ENCODE results near the gene CCDC192. TPM values are rescaled to one million over a fixed set of nuclear protein-coding genes. Genes with fewer than 3 reads are reported as not detected.
"Not testable (repeated sequence)": the region's sequence is repeated elsewhere in the genome, so short reads cannot be mapped to it uniquely, and the experiment has no call there.

Gene CCDC192
- total RNA-seq, 1 experiment from 2014 or later, result not detected

DNA sequence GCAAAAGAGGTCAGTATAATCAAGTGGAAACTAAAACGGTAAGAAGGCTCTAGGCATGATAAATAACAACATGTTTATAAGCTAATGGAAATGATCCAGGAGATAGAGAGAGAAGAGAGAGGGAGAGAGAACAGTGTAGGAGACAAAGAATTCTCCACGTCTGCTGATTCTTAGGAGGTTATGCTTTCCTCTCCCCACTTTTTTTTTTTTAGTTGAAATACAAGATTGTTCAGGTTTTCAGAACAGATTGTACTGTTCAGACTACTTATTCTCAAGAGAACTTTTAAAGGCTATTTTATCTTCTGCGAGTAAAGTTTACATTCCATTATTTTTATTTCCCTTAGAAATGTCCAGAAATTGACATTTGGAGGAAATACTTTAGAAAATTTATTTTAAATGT, 4.0 kb downstream of the CCDC192 start:
- no peak for DNase-seq (ENCODE audit: unreplicated experiment)
- Mint-ChIP-seq H3K27me3 (ENCODE audit: insufficient read depth, unreplicated experiment) (peaks cover 14% of the 10 kb centered on the region), H3K36me3 (ENCODE audit: insufficient read depth, unreplicated experiment) (no peaks in the 10 kb centered on the region), H3K4me1 (ENCODE audit: insufficient read depth, unreplicated experiment) (peaks cover 16% of the 10 kb centered on the region), H3K27ac (ENCODE audit: low read depth, unreplicated experiment) (no peak overlapping the region), H3K4me3 (ENCODE audit: unreplicated experiment) (no peak overlapping the region), H3K9me3 (ENCODE audit: unreplicated experiment) (no peaks in the 10 kb centered on the region)
- intact Hi-C loops (cut with micrococcal nuclease), result no loop called here
- CTCF ChIA-PET, result interaction anchor here (1.0 kb wide), 1 partner anchor 143 kb away, joined by 3 read pairs; no protein-coding TSS in a partner anchor
- TF ChIP-seq, protein P1, sequence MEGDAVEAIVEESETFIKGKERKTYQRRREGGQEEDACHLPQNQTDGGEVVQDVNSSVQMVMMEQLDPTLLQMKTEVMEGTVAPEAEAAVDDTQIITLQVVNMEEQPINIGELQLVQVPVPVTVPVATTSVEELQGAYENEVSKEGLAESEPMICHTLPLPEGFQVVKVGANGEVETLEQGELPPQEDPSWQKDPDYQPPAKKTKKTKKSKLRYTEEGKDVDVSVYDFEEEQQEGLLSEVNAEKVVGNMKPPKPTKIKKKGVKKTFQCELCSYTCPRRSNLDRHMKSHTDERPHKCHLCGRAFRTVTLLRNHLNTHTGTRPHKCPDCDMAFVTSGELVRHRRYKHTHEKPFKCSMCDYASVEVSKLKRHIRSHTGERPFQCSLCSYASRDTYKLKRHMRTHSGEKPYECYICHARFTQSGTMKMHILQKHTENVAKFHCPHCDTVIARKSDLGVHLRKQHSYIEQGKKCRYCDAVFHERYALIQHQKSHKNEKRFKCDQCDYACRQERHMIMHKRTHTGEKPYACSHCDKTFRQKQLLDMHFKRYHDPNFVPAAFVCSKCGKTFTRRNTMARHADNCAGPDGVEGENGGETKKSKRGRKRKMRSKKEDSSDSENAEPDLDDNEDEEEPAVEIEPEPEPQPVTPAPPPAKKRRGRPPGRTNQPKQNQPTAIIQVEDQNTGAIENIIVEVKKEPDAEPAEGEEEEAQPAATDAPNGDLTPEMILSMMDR (IDR thresholded peaks at IDR 0.05; ENCODE audit: unreplicated experiment), result no peak
- BruUV-seq (replicated peaks), result no TSS peak
- POLR2A ChIA-PET, result no interaction called here

DNA sequence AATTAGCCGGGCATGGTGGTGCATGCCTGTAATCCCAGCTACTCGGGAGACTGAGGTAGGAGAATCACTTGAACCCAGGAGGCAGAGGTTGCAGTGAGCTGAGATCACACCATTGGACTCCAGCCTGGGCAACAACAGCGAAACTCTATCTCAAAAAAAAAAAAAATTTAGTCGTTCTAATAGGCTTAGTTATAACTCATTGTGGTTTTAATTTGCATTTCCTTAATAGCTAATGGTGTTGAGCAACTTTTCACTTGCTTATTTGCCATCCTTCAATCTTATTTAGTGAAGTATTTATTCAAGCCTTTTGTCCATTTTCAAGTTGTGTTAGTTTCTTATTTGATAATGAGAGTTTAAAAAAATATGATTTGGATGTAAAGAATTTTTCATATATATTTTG, 9.9 kb downstream of the CCDC192 start:
- H3K4me1 Mint-ChIP-seq (ENCODE audit: insufficient read depth, unreplicated experiment); DNase-seq (ENCODE audit: unreplicated experiment); intact Hi-C loops (cut with micrococcal nuclease); H3K36me3 Mint-ChIP-seq (ENCODE audit: insufficient read depth, unreplicated experiment); POLR2A ChIA-PET; H3K4me3 Mint-ChIP-seq (ENCODE audit: unreplicated experiment); H3K27ac Mint-ChIP-seq (ENCODE audit: low read depth, unreplicated experiment); H3K27me3 Mint-ChIP-seq (ENCODE audit: insufficient read depth, unreplicated experiment); H3K9me3 Mint-ChIP-seq (ENCODE audit: unreplicated experiment); BruUV-seq (replicated peaks): not testable (repeated sequence)
- CTCF ChIA-PET, result interaction anchor here (0.7 kb wide), 1 partner anchor 10 kb away, joined by 3 read pairs; the partner anchor contains the start of gene CCDC192

DNA sequence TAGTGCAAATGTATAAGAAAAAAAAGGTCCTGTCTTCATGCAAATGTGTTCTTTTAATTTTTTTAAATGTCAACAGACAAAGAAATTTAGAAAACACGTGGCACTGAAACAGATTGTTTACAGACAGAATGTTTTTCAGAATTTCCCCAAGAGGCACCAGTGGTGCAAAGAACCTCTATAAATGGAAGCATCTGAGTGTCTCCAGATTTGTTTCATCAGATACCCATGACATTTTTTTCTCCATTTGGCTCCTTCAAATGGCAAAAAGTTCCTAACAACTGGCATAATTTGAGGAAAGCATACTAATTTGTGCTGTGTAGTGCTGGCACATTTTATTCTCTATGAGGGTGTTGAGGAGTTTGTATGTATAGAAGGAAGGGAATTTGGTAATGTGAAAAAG, 15.0 kb downstream of the CCDC192 start:
- Mint-ChIP-seq H3K9me3 (ENCODE audit: unreplicated experiment) (peaks cover 10% of the 10 kb centered on the region), H3K4me3 (ENCODE audit: unreplicated experiment) (no peak overlapping the region), H3K4me1 (ENCODE audit: insufficient read depth, unreplicated experiment) (no peaks in the 10 kb centered on the region), H3K36me3 (ENCODE audit: insufficient read depth, unreplicated experiment) (no peaks in the 10 kb centered on the region), H3K27ac (ENCODE audit: low read depth, unreplicated experiment) (no peak overlapping the region), H3K27me3 (ENCODE audit: insufficient read depth, unreplicated experiment) (no peaks in the 10 kb centered on the region)
- no TSS peak for BruUV-seq (replicated peaks)
- DNase-seq (ENCODE audit: unreplicated experiment), result no peak
- TF ChIP-seq, protein P1 (IDR thresholded peaks at IDR 0.05; ENCODE audit: unreplicated experiment), result no peak
- ChIA-PET CTCF (no interaction called here), POLR2A (interaction anchor here (0.8 kb wide), 1 partner anchor 11 kb away, joined by 3 read pairs; no protein-coding TSS in a partner anchor)
- intact Hi-C loops (cut with micrococcal nuclease), result no loop called here

DNA sequence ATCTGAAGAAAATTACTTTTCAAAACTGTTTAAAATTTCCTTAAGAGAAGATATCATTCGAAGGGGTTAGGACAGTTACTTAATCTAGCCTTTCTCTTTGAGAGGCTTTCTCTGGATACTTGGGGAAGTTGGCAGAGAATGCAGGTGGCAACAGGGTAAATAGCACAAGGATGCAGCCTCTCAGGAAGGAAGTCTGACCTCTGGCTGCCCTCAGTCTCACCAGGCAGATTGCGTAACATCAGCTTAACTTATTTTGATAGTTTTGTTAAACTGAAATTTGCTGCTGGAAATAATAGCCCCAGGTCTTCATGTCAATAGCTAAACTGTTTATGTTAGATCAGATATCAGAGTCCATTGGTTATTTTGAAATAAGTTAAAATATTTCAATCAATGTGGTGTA, 20.4 kb downstream of the CCDC192 start:
- Mint-ChIP-seq H3K9me3 (ENCODE audit: unreplicated experiment) (peaks cover 10% of the 10 kb centered on the region), H3K27me3 (ENCODE audit: insufficient read depth, unreplicated experiment) (no peaks in the 10 kb centered on the region), H3K36me3 (ENCODE audit: insufficient read depth, unreplicated experiment) (no peaks in the 10 kb centered on the region), H3K4me3 (ENCODE audit: unreplicated experiment) (no peak overlapping the region), H3K27ac (ENCODE audit: low read depth, unreplicated experiment) (no peak overlapping the region), H3K4me1 (ENCODE audit: insufficient read depth, unreplicated experiment) (no peaks in the 10 kb centered on the region)
- intact Hi-C loops (cut with micrococcal nuclease), result no loop called here
- TF ChIP-seq, protein P1 (IDR thresholded peaks at IDR 0.05; ENCODE audit: unreplicated experiment), result no peak
- peak; percentile 80 for DNase-seq (ENCODE audit: unreplicated experiment)
- ChIA-PET CTCF (interaction anchor here (0.6 to 0.9 kb wide), 2 partner anchors 347 to 477 kb away, joined by 3 read pairs; no protein-coding TSS in a partner anchor), POLR2A (interaction anchor here (0.6 kb wide), 3 partner anchors 208 to 472 kb away, joined by 3 to 4 read pairs (median 3); no protein-coding TSS in a partner anchor)
- no TSS peak for BruUV-seq (replicated peaks)

All from MCF 10A (cell line).